ENCODE data around the gene SLAMF8.

Gene SLAMF8

DNA sequence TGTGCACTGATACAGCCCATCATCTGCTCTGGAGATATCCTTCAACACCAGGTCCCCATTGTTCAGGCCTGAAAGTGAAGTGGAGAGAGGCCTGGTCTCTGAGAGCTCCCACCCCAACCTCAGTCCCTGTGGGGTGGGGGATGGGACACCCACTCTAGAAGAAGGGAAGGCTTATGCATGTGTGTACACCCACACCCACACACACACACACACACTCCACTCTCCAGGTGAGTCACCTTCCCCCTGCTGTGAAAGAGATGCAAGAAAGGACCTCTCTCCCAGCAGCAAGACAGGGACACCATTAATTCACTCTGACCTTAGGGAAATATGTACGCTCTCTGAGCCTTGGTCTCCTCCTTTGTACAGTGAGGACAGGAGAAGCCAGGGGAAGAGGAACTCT lies 29.9 kb downstream of the SLAMF8 start:
- Histone ChIP-seq H4K20me1 (ENCODE audit: low read depth, low read length) (no peaks in the 10 kb centered on the region), H3K9me2 (replicated peaks; ENCODE audit: insufficient read depth, low read length) (no peaks in the 10 kb centered on the region), H2AFZ (ENCODE audit: low read depth, low read length, severe bottlenecking) (no peak overlapping the region), H3K9ac (ENCODE audit: low read length) (no peak overlapping the region), H3K79me2 (ENCODE audit: insufficient read depth, low read length) (no peaks in the 10 kb centered on the region), H3K4me2 (ENCODE audit: low read depth, low read length, poor library complexity, severe bottlenecking) (no peak overlapping the region), H3K4me3 (ENCODE audit: insufficient read depth, low read length, poor library complexity, severe bottlenecking) (no peak overlapping the region), H3F3A (ENCODE audit: insufficient read depth) (no peaks in the 10 kb centered on the region), H3K9me3 (ENCODE audit: insufficient read depth, low read length) (no peaks in the 10 kb centered on the region), H3K36me3 (ENCODE audit: low read length) (no peaks in the 10 kb centered on the region), H3K27ac (ENCODE audit: low read depth, low read length) (no peak overlapping the region), H3K27me3 (ENCODE audit: low read length) (no peaks in the 10 kb centered on the region)
- TF ChIP-seq EZH2phosphoT487 (conservative IDR thresholded peaks at IDR 0.05; ENCODE audit: low read length) = no peak
- TF ChIP-seq, protein P1, sequence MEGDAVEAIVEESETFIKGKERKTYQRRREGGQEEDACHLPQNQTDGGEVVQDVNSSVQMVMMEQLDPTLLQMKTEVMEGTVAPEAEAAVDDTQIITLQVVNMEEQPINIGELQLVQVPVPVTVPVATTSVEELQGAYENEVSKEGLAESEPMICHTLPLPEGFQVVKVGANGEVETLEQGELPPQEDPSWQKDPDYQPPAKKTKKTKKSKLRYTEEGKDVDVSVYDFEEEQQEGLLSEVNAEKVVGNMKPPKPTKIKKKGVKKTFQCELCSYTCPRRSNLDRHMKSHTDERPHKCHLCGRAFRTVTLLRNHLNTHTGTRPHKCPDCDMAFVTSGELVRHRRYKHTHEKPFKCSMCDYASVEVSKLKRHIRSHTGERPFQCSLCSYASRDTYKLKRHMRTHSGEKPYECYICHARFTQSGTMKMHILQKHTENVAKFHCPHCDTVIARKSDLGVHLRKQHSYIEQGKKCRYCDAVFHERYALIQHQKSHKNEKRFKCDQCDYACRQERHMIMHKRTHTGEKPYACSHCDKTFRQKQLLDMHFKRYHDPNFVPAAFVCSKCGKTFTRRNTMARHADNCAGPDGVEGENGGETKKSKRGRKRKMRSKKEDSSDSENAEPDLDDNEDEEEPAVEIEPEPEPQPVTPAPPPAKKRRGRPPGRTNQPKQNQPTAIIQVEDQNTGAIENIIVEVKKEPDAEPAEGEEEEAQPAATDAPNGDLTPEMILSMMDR (IDR thresholded peaks at IDR 0.05; ENCODE audit: insufficient read depth, low read length, poor library complexity, severe bottlenecking) = no peak

DNA sequence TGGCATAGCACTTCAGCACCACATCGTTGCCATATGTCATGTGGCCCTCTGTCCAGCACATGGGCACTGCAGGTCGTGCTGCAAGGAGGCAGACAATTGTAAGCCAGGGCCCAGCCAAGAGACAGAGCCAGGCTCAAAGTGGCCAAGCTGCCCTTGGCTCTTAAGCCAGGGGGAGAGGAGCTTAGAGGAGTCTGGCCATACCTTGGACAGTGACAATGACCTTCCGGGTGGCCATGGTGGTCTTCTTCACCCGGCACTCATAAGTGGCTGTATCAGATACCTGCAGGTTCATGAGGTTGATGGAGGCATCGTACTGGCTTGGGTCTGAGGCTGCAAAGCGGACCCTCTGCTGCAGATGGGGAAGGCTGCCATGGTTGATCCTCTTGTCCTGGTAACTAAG lies 31.2 kb downstream of the SLAMF8 start:
- Histone ChIP-seq H3K36me3 (ENCODE audit: low read length) (no peaks in the 10 kb centered on the region), H3F3A (ENCODE audit: insufficient read depth) (no peaks in the 10 kb centered on the region), H3K9me3 (ENCODE audit: insufficient read depth, low read length) (no peaks in the 10 kb centered on the region), H4K20me1 (ENCODE audit: low read depth, low read length) (no peaks in the 10 kb centered on the region), H3K4me3 (ENCODE audit: insufficient read depth, low read length, poor library complexity, severe bottlenecking) (no peak overlapping the region), H3K79me2 (ENCODE audit: insufficient read depth, low read length) (no peaks in the 10 kb centered on the region), H3K27ac (ENCODE audit: low read depth, low read length) (no peak overlapping the region), H3K4me2 (ENCODE audit: low read depth, low read length, poor library complexity, severe bottlenecking) (no peak overlapping the region), H3K9me2 (replicated peaks; ENCODE audit: insufficient read depth, low read length) (no peaks in the 10 kb centered on the region), H3K9ac (ENCODE audit: low read length) (no peak overlapping the region), H3K27me3 (ENCODE audit: low read length) (no peaks in the 10 kb centered on the region), H2AFZ (ENCODE audit: low read depth, low read length, severe bottlenecking) (no peak overlapping the region)
- TF ChIP-seq, protein P1 (IDR thresholded peaks at IDR 0.05; ENCODE audit: insufficient read depth, low read length, poor library complexity, severe bottlenecking) = no peak

DNA sequence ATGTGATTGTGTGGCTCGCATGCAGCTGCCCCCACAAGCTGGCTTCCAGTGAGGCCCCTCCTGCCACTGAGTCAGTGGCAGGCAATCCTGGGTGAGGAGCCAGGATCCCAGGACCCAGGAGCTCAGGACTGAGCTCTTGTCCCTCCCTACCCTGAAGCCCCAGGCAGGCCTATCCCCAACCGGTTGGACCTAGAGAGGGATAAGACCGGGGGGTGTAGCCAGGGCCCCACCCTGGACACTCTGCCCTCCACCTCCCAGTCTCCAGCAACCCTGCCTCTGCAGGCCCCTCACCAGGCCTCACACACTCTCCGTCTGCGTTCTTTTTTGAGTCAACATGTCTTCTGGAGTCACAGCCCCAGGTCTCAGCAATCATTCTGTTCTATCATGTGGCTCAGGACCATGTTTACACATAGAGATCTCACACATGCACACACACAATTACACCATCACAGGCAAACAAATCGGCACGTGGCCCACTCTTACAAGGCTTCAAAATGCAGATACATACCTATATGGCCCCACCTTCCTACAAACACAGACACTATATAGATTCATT lies 33.2 kb downstream of the SLAMF8 start:
- H3K9me3 ChIP-seq (ENCODE audit: insufficient read depth, low read length) = no peaks in the 10 kb centered on the region
- no peaks in the 10 kb centered on the region for H3K27me3 ChIP-seq (ENCODE audit: low read length)
- H3K79me2 ChIP-seq (ENCODE audit: insufficient read depth, low read length) = no peaks in the 10 kb centered on the region
- H3K36me3 ChIP-seq (ENCODE audit: low read length) = no peaks in the 10 kb centered on the region
- no peak overlapping the region for H3K27ac ChIP-seq (ENCODE audit: low read depth, low read length)
- H3K4me2 ChIP-seq (ENCODE audit: low read depth, low read length, poor library complexity, severe bottlenecking) = no peak overlapping the region
- no peaks in the 10 kb centered on the region for H3F3A ChIP-seq (ENCODE audit: insufficient read depth)
- no peaks in the 10 kb centered on the region for H3K9me2 ChIP-seq (replicated peaks; ENCODE audit: insufficient read depth, low read length)
- TF ChIP-seq, protein P1 (IDR thresholded peaks at IDR 0.05; ENCODE audit: insufficient read depth, low read length, poor library complexity, severe bottlenecking) = no peak
- no peak for TF ChIP-seq EZH2phosphoT487 (conservative IDR thresholded peaks at IDR 0.05; ENCODE audit: low read length)
- H3K4me3 ChIP-seq (ENCODE audit: insufficient read depth, low read length, poor library complexity, severe bottlenecking) = no peak overlapping the region
- no peak overlapping the region for H2AFZ ChIP-seq (ENCODE audit: low read depth, low read length, severe bottlenecking)
- no peak overlapping the region for H3K9ac ChIP-seq (ENCODE audit: low read length)
- H4K20me1 ChIP-seq (ENCODE audit: low read depth, low read length) = no peaks in the 10 kb centered on the region
